Activated CD4-positive, alpha-beta T cell treated with anti-CD3 and anti-CD28 coated beads for 24 hours (primary cell): Measurements from ENCODE around the gene RBM19.
"Not testable (repeated sequence)": the region's sequence is repeated elsewhere in the genome, so short reads cannot be mapped to it uniquely, and the experiment has no call there.

Experiments used
- DNase-seq, 2 donors: peaks; one replicate each; pipeline ENCODE4 v3.0.0-alpha.2; 2020; ENCODE audit warnings: low read depth in 2 of 2

Gene RBM19, protein sequence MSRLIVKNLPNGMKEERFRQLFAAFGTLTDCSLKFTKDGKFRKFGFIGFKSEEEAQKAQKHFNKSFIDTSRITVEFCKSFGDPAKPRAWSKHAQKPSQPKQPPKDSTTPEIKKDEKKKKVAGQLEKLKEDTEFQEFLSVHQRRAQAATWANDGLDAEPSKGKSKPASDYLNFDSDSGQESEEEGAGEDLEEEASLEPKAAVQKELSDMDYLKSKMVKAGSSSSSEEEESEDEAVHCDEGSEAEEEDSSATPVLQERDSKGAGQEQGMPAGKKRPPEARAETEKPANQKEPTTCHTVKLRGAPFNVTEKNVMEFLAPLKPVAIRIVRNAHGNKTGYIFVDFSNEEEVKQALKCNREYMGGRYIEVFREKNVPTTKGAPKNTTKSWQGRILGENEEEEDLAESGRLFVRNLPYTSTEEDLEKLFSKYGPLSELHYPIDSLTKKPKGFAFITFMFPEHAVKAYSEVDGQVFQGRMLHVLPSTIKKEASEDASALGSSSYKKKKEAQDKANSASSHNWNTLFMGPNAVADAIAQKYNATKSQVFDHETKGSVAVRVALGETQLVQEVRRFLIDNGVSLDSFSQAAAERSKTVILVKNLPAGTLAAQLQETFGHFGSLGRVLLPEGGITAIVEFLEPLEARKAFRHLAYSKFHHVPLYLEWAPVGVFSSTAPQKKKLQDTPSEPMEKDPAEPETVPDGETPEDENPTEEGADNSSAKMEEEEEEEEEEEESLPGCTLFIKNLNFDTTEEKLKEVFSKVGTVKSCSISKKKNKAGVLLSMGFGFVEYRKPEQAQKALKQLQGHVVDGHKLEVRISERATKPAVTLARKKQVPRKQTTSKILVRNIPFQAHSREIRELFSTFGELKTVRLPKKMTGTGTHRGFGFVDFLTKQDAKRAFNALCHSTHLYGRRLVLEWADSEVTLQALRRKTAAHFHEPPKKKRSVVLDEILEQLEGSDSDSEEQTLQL

DNA sequence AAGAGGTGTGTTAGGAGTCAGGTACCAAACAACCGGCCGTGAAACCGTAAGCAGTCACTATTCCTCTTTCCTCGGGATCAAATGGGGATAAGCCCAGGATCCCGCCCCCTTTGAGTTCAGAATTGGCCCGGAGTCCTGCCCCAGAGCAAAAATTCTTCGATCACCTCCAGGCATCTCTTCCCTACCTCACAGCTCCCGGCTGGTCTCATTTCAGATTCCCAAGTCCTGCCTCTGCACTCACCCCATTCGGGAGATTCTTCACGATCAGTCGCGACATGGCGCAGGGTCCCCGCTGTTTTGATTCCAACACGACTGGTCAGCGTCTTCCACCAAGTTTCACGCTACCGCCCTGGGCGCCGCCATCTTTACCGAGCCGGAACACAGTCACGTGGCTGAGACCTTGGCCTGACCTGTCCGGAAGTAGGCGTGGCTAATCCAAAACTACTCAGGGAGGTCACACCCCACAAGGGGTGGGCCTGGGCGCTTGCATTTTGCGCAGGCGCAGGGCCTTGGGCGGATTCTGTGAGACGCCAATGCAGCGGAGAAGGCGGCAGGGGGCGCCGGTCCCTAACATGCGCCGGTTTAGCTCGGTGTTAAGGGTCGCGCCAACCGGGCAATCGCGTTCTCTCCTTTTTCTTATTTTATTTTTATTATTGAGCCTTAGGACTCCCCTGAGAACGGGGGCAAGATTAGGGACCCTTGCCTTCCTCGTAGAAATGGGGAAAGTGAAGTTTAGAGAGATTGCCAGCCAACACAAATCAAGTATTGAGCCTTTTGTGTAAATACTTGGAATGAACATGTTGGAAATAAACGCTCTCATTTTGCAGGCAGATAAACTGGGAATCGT is at the start of gene RBM19:
RBM19 (minus strand) TSS at position 375 of the 847 bp plus-strand sequence; CDS start at position 277, 98 bp downstream.
- peak; percentile 93 to 95 for DNase-seq

DNA sequence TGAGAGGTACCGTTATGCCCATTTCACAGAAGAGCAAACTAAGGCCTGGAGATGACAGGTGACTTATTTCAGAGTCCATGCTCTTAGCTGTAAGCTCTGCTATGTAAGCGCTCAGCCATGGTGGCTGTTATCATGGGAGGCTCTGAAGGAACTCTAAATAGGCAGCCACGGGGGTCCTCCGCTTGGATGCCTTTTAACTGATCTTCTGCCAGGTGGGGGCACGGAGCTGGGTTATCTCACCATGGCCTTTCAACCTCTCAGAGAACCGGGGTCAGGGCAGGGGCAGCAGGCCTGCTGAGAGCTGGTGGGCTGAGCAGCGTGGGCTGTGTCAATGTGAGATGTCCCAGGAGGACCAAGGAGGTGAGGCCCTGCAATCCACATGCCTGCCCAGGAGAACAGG is 49.7 kb upstream of the RBM19 start:
- no peak for DNase-seq

DNA sequence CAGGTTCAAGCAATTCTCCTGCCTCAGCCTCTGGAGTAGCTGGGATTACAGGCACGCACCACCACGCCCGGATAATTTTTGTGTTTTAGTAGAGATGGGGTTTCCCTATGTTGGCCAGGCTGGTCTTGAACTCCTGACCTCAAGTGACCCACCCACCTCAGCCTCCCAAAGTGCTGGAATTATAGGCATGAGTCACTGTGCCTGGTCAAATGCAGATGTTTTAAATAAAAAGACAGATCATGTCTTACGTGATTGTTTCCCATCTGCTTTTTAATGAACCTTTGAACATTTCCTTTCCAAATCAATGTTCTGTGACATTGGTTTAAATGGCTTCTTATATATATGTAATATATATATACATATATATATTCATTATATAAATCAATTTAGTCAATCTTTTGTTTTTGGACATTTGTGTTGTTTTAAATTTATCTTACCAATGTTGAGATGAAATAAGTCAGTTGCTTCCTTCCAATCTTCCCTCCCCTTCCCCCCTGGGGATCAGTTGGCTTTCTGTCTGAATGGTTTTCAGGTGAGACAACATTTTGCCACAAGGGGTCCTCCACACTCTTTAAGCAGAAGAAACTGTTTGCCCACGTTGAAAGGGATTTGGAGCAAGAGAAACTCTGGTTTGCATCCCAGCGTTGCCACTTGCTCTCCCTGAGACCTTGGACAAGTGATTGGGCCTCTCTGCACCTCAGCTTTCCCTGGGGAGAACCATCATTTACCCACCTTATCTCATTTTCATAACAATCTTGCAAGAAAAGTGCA is 47.6 kb upstream of the RBM19 start:
- no peak for DNase-seq

DNA sequence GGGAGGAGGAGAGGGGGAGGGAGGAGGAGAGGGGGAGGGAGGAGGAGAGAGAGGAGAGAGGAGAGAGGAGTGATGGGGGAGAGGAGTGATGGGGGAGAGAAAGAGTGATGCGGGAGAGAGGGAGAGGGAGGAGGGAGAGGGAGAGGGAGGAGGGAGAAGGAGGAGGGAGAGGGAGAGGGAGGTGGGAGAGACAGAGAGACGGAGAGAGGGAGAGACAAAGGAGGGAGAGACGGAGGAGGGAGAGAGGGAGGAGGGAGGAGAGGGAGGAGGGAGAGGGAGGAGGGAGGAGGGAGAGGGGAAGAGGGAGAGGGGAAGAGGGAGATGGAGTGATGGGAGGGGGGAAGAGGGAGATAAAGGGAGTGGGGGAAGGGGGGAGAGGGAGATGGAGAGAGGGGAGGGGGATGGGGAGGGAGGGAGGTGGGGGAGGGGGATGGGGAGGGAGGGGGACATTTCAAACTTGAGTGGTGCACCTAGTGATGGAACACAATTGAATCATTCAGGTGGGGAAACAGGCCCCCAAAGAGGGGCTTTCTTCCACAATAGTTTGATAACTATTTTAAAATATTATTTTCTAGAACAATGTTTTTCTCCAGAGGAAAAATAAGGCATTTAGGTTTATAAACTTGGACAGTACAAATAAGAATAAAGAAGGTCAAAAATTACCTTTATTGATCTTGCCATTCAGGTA is 46.8 kb upstream of the RBM19 start:
- no peak for DNase-seq

DNA sequence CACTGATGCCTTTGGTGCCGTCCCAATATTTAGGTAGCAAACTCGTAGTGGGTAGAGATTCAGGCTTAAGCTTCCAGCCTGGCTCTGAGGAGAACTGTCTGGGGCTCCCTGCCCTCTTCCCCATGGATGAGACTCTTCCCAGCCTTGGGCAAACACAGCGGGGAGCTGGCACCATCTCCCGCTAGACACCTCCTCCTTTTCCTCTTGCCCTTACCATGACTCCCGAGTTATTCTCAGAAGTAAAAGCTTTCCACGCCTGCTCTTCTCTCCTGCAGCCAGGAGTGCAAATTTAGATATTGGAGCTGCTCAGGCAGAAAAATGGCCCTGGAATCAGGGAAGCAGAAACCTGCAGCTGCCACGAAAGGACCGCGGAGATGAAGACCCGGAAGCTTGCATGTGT is 45.6 kb upstream of the RBM19 start:
- DNase-seq: no peak

DNA sequence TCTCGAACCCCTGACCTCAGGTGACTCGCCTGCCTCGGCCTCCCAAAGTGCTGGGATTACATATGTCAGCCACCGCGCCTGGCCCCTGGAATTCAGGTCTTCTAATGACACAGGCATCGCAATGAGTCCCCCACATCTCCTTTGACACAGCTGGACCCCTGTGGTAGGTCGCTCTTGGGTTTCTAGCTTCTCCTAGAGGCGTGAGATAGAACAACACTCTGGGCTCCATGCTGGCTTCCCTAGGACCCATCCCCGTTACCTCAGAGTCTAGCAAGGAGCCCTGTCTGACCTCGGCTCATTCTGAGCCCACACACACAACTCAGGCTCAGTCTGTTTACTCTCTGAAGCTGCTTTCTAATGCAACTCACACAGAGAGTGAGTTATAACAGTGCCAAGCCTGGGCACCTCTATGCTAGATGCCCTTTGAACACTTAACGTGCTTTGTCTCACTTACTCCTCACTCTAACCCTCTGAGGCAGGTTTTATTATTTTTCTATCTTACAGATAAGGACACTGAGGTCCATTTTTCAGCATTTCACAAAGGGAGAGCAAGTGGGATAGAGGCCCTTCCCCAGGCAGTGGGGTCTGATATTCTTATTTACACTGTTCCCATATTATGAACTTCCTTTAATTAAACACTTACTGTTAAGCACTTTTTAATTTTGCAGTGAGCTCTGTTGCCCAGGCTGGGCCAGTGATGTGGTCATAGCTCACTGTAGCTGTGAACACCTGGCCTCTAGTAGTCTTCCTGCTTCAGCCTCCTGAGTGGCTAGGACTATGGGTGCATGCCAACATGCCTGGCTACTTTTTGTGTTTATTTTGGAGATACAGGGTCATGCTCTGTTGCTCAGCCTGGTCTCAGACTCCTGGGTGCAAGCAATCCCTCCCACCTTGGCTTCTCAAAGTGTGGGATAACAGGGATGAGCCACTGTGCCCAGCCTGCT is 40.6 kb upstream of the RBM19 start:
- DNase-seq: no peak

DNA sequence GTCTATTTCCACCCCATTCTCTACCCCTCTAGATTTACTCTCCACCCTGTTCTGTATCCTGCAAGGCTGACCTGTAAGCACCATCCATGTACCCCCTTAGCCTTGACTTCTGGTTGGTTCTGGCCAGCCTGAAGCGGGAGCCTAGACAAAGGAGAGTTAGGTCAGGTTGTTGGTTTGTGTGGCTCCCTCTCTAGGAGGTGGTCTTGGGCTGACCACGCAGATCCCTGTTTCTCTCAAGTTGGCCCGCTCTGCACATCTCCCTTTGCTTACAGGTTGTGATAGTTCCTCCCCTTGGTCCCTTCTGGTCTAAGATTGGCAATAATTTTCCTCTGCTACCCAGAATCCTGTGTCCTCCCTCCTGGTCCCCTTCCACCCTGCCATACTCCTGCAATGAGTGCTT is 38.3 kb upstream of the RBM19 start:
- no peak for DNase-seq

DNA sequence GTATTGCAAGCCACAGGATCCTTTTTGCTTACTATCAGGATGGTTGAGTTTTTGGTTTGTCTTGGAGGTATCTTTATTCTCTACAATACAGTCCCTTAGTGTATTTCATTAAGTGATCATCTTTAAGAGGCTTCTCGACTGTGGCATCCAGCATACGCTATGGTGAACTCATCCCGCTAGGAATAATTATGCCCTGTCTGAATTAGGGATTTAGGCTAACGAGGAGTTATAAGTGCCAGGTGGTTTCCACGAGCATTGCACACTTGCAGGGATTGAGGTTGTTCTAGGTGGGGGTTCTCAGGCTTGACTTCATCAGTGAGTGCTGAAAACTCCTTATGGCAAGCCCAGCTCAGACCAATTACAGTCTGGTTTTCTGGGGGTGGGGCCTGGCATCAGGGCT is 37.2 kb upstream of the RBM19 start:
- DNase-seq: no peak

DNA sequence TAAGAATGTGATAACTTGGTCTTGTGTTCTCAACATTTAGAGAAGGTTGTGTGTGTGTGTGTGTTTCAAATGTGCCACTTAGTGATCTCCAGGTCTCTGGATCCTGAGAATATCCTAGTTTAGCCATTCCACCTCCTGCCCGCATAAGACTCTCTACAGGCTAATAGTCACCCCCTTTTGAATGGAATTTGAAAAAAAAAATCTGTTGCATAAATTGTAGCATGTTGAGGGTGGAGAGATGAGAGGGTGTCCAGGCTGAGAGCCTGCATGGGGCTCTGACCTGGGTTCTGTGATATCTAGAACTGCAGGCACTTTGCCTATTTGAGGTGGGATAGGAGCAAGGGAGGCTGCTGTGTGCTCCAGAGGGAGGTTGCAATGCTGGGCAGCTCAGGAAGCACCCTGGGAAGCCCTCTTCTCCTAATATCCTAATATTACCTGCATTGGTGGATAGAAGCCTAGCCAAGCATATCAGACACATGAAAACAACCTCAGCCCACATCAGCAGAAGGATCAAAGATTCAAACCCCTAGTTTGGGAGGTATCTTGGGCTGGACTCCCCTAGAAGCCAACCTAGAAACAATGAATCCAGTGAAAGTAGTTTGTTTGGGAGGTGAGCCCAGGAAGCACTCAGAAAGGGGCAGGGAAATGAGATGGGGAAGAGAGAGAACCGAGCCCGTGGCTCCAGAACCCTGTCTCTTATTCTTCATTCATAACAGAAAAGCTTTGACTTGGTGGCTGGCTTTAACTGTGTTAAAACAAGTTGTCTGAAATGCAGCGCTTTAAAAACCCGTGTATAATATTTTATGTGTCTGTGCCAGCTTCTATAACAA is 35.6 kb upstream of the RBM19 start:
- no peak for DNase-seq

DNA sequence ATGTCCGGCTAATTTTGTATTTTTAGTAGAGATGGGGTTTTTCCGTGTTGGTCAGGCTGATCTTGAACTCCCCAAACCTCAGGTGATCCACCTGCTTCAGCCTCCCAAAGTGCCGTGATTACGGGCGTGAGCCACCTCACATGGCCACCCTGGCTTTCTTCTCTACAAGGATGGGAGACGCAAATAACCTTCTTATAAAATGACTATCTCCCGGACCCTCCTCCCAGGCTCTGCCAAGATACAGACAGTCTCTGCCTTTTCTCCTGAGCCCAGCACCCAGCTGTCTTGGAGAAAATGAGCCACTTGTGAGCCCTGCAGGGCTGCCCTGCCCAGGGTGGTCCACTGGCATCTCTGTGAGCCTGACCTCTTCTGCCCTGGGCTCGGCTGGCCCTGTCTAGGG is 34.7 kb upstream of the RBM19 start:
- DNase-seq: no peak

DNA sequence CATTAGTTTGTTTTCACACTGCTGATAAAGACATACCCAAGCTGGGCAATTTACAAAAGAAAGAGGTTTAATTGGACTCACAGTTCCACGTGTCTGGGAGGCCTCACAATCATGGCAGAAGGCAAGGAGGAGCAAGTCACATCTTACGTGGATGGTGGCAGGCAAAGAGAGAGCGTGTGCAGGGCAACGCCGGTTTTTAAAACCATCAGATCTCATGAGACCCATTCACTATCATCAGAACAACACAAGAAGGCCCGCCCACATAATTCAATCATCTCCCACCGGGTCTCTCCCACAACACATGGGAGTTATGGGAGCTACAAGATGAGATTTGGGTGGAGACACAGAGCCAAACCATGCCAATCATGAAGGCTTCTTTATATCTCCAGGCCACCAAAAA is 34.1 kb upstream of the RBM19 start:
- not testable (repeated sequence) for DNase-seq

DNA sequence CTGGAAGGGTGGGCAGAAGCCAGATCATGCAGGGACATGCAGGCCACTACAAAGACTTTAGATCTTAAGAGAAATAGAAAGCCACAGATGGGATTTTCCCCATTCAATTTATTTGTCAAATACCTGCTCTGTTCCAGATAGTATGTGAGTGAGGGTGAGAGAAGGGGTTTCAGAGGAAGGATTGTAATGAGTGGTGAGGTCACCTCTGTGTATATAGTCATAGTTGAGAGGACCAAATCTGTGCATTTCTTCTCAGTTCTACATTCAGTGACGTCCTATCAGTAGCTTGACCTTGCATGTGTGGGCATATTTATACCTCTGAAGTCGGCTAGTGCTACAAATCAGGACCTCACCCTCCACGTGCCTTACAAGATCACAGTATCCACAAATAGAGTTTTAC is 31.2 kb upstream of the RBM19 start:
- no peak for DNase-seq

DNA sequence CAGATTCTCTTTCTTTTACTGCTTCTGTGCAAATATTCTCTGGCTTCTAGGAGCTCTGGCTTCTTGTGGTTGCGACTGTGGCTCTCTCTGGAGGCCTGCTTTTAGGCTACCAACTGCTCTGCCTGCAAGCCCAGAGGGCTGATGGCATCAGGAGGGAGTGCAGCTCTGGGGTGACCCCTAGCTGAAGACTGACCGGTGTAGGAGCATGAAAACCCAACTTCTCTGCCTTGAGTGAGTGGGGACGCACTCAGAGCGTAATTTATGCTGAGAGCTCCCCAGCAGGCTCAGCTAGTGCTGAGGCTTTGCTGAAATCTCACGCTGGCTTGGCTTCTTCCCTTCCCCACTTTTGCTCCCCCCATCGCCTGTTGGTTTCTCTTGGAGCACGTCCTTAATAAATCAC is 29.9 kb upstream of the RBM19 start:
- DNase-seq: no peak

DNA sequence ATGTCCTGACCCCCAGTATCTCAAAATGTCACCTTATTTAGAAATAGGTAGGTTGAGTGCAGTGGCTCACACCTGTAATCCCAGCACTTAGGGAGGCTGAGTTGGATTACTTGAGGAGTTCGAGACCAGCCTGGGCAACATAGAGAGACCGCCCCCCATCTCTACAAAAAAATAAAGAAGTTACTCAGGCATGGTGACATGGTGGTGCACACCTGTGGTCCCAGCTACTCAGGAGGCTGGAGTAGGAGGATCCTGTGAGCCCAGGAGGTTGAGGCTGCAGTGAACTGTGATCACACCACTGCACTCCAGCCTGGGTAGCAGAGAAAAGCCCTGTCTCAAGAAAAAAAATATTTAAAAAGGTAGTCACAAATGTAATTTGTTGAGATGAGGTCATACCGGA is 27.9 kb upstream of the RBM19 start:
- DNase-seq: no peak

DNA sequence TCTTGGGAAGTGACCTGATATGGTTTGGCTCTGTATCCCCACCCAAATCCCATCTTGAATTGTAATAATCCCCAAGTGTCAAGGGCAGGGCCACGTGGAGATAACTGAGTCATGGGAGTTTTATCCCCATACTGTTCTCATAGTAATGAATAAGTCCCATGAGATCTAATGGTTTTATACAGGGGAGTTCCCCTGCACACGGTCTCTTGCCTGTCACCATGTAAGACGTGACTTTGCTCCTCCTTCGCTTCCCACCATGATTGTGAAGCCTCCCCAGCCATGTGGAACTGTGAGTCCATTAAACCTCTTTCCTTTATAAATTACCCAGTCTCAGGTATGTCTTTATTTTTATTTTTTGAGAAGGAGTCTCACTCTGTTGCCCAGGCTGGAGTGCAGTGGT is 26.6 kb upstream of the RBM19 start:
- DNase-seq: not testable (repeated sequence)

DNA sequence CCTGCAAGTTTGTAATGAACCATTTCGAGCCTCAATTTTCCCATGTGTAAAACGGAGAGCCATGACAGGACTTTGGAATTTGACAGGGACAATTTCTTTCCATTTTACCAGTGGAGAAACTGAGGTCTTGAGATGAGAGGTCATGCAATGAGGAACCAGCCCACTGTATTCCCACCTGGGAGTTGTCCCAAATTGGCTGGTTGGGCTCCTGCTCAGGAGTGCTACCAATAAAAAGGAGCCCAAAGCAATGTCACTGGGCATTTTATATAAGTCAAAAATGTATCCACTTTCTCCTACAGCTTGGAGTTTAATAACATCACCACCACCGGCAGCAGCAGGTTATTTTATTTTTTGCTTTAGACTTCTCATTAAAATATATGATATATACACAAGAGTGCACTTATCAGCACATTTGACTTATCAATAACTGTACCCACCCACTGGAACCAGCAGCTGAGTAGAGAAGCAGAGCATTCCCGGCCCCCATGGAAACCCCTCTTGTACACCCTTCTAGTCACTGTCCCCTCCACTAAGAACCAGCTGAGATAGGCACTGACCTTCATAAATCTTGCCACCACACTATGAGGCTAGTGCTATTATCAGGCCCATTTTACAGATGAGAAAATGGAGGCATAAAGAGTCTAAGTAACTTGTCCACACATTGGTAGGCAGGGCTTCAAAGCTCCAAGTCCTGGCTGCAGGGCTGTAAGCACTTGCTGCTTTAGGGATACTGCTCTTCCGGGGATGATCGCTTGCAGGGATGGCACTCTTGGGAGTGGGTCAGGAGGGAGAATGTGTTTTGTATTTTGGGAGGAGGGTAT is 25.3 kb upstream of the RBM19 start:
- DNase-seq: no peak
